K562 (cell line): ENCODE data around the gene C9. TPM values are rescaled to one million over a fixed set of nuclear protein-coding genes. Genes with fewer than 3 reads are reported as not detected.
A peak's percentile ranks its signal among the peaks of the same experiment; 100 is the strongest.

Experiments
- ARID2 ChIP-seq: fragments of 450-650 bp; IDR thresholded peaks from 2 replicates; pipeline ENCODE4 v1.6.1; 2017; ENCODE audit warnings: antibody characterized with exemption, mild to moderate bottlenecking
- BACH1 ChIP-seq: fragments of 200-800 bp; sonication (Bioruptor generic); IDR thresholded peaks from 2 replicates; pipeline ENCODE4 v1.6.1; 2016; ENCODE audit warnings: missing genetic modification characterization, missing compliant biosample characterization
- C11orf30 ChIP-seq: fragments of 450-650 bp; IDR thresholded peaks from 2 replicates; pipeline ENCODE4 v1.6.1; 2016; ENCODE audit warnings: low read depth, mild to moderate bottlenecking
- CC2D1A ChIP-seq: fragments of 450-650 bp; IDR thresholded peaks from 2 replicates; pipeline ENCODE4 v1.6.1; 2017; ENCODE audit warnings: mild to moderate bottlenecking
- HLTF ChIP-seq: fragments of 450-650 bp; IDR thresholded peaks from 2 replicates; pipeline ENCODE4 v1.6.1; 2016
- MAFK ChIP-seq: IDR thresholded peaks from 2 replicates; pipeline ENCODE4 v1.6.1; 2011; ENCODE audit warnings: low read length, improper control_type of control experiment
- MAZ ChIP-seq, 2 experiments: fragments of 450-650 bp in 1 of 2; sonication (generic) in 1 of 2; formaldehyde crosslinking; IDR thresholded peaks in 1 of 2; conservative IDR thresholded peaks in 1 of 2; 2 replicates each; pipeline versions ENCODE4 v1.4.0 to v1.5.0; 2020; ENCODE audit warnings: mild to moderate bottlenecking in 1 of 2, missing genetic modification reagents in 1 of 2
- MGA ChIP-seq: fragments of 450-650 bp; IDR thresholded peaks from 2 replicates; pipeline ENCODE4 v1.6.1; 2016; ENCODE audit warnings: mild to moderate bottlenecking, moderate library complexity
- MYC ChIP-seq, 2 experiments: fragments of 250-450 bp in 1 of 2; sonication (Bioruptor Pico) in 1 of 2; IDR thresholded peaks; 2 replicates each; pipeline versions ENCODE4 v1.5.1 to v1.6.1; 2012 to 2021; ENCODE audit warnings: low read depth in 2 of 2, borderline replicate concordance in 1 of 2, improper control_type of control experiment in 1 of 2, low read length in 1 of 2, mild to moderate bottlenecking in 1 of 2, moderate library complexity in 1 of 2
- NFE2 ChIP-seq: IDR thresholded peaks from 2 replicates; pipeline ENCODE4 v1.6.1; 2014; ENCODE audit warnings: antibody characterized with exemption, low read depth
- RAD21 ChIP-seq, 2 experiments: fragments of 250-450 bp in 1 of 2; fragments of 450-650 bp in 1 of 2; sonication (Bioruptor Pico) in 1 of 2; formaldehyde crosslinking in 1 of 2; IDR thresholded peaks in 1 of 2; conservative IDR thresholded peaks in 1 of 2; 2 replicates each; pipeline versions ENCODE4 v1.4.0 to v1.8.0; 2020 to 2022; ENCODE audit warnings: mild to moderate bottlenecking in 2 of 2, moderate library complexity in 1 of 2
- SMC3 ChIP-seq: conservative IDR thresholded peaks from 2 replicates; pipeline ENCODE4 v1.6.1; 2011; ENCODE audit warnings: low read depth, low read length, improper control_type of control experiment; ENCODE audit not compliant: insufficient read depth
- STAT5A ChIP-seq: IDR thresholded peaks from 2 replicates; pipeline ENCODE4 v1.6.1; 2012; ENCODE audit warnings: low read length, inconsistent platforms, borderline replicate concordance
- ZKSCAN8 ChIP-seq: fragments of 200-800 bp; sonication (Bioruptor generic); IDR thresholded peaks from 2 replicates; pipeline ENCODE4 v1.6.1; 2016; ENCODE audit warnings: missing genetic modification characterization, missing compliant biosample characterization
- ZNF316 ChIP-seq: fragments of 450-650 bp; IDR thresholded peaks from 2 replicates; pipeline ENCODE4 v1.6.1; 2016
- polyA plus RNA-seq, 8 experiments: library from polyadenylated mRNA; depleted of rRNA in 4 of 8; stranded (reverse) in 5 of 8; unstranded in 3 of 8; fragments of >200 nt; fragmentation: Nextera tagmentation in 2 of 8; fragmentation: Illumina TruSeq in 1 of 8; extraction: Ambion mirVana in 2 of 8; extraction: Trizol in 1 of 8; gene quantifications; 2 replicates each; pipeline versions ENCODE4 v1.2.1 to v1.2.3, GENCODE V29; 2011 to 2014; ENCODE audit warnings: inconsistent platforms in 1 of 8, missing spikeins in 1 of 8
- total RNA-seq, 7 experiments: library from RNA; depleted of rRNA in 6 of 7; stranded (reverse); fragments of >200 nt in 6 of 7; fragmentation: Illumina TruSeq in 2 of 7; extraction: Trizol in 2 of 7; gene quantifications; 2 replicates each; pipeline versions ENCODE4 v1.2.1 to v1.2.3, GENCODE V29; 2011 to 2021; ENCODE audit warnings: low replicate concordance in 1 of 7
- TF ChIP-seq, protein P1 (sequence below): fragments of 450-650 bp; formaldehyde crosslinking; IDR thresholded peaks from 2 replicates; pipeline ENCODE4 v1.4.0; 2020; ENCODE audit warnings: mild to moderate bottlenecking, moderate library complexity

The C9 gene
- total and polyA plus RNA-seq, 9 of the 15 experiments (the other 6 are each of a cell fraction or from before 2014, with no cell fraction given) = 0.08 to 0.38 TPM; not detected in 7

- TF ChIP-seq ZKSCAN8 (CRISPR knock-in tag) = no peak
- TF ChIP-seq NFE2 = peak; percentile 83
- TF ChIP-seq SMC3 = peak; percentile 84
- 0 out of 2 replicates have a peak, but pooled peaks have one; percentile 8 for TF ChIP-seq STAT5A
- TF ChIP-seq MAZ (CRISPR knock-in tag; conservative IDR thresholded peaks at IDR 0.05 in 1 of 2, IDR thresholded peaks at IDR 0.05 in 1 of 2) = 0 out of 4 replicates have a peak, but pooled peaks of 1 of the 2 experiments have one; percentile 44
- TF ChIP-seq HLTF = no peak
- TF ChIP-seq, protein P1, sequence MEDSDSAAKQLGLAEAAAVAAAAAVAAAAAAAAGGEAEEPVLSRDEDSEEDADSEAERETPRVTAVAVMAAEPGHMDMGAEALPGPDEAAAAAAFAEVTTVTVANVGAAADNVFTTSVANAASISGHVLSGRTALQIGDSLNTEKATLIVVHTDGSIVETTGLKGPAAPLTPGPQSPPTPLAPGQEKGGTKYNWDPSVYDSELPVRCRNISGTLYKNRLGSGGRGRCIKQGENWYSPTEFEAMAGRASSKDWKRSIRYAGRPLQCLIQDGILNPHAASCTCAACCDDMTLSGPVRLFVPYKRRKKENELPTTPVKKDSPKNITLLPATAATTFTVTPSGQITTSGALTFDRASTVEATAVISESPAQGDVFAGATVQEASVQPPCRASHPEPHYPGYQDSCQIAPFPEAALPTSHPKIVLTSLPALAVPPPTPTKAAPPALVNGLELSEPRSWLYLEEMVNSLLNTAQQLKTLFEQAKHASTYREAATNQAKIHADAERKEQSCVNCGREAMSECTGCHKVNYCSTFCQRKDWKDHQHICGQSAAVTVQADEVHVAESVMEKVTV = peak; percentile 92
- peak; percentile 63; the same call in 1 of the 2 replicates for TF ChIP-seq ARID2
- peak; percentile 97 for TF ChIP-seq RAD21 (CRISPR knock-in tag; conservative IDR thresholded peaks at IDR 0.05 in 1 of 2, IDR thresholded peaks at IDR 0.05 in 1 of 2)
- 0 out of 2 replicates have a peak, but pooled peaks have one; percentile 31 for TF ChIP-seq BACH1 (tag)
- TF ChIP-seq MAFK = peak; percentile 72
- peak; percentile 77 for TF ChIP-seq C11orf30
- TF ChIP-seq ZNF316 = peak; percentile 78
- 0 out of 2 replicates have a peak, but pooled peaks have one; percentile 35 for TF ChIP-seq CC2D1A
- TF ChIP-seq MGA = no peak
- peak; percentile 20; the same call in 1 of the 2 replicates for TF ChIP-seq MYC (IDR thresholded peaks at IDR 0.05; ENCODE audit: low read depth, low read length)
- TF ChIP-seq MYC (CRISPR knock-in tag; IDR thresholded peaks at IDR 0.05; ENCODE audit: borderline replicate concordance, low read depth) = no peak
Measured at GRCh38 chr5:39376293-39376714, 12.0 kb upstream of the C9 start (continued).
